ENCODE results near the gene ARMC2.

ARMC2 gene

DNA sequence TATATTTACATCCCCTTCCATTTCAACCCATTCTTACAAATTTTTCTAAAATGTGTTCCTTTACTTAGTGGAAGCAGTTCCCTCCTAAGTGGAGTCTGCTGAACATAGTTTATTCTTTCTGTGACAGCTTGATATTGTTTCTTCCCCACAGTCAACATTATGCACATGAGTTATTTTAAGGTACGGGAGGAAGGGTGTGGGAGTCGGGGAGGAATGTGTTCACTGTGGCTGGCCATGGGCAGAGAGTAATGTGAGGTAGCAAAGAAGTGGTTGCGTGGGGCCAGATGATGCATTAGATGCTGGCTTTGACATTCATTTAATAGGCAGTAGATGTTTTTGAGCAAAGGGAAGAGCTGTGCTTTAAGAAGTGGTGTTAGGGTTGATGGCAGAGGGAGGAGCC is 98.5 kb downstream of the ARMC2 start:
- H3K4me3 ChIP-seq (ENCODE audit: low read depth, low read length): no peak overlapping the region
- DNase-seq: no peak
- no peaks in the 10 kb centered on the region for H3K27me3 ChIP-seq
- H3K4me1 ChIP-seq: peaks cover 48% of the 10 kb centered on the region
- H3K36me3 ChIP-seq: no peaks in the 10 kb centered on the region
- TF ChIP-seq, protein P1, sequence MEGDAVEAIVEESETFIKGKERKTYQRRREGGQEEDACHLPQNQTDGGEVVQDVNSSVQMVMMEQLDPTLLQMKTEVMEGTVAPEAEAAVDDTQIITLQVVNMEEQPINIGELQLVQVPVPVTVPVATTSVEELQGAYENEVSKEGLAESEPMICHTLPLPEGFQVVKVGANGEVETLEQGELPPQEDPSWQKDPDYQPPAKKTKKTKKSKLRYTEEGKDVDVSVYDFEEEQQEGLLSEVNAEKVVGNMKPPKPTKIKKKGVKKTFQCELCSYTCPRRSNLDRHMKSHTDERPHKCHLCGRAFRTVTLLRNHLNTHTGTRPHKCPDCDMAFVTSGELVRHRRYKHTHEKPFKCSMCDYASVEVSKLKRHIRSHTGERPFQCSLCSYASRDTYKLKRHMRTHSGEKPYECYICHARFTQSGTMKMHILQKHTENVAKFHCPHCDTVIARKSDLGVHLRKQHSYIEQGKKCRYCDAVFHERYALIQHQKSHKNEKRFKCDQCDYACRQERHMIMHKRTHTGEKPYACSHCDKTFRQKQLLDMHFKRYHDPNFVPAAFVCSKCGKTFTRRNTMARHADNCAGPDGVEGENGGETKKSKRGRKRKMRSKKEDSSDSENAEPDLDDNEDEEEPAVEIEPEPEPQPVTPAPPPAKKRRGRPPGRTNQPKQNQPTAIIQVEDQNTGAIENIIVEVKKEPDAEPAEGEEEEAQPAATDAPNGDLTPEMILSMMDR (IDR thresholded peaks at IDR 0.05; ENCODE audit: low read depth, low read length): no peak
- no peaks in the 10 kb centered on the region for H3K9me3 ChIP-seq

GRCh38 chr6:108947114-108947854 is 99.1 kb downstream of the ARMC2 start:
- DNase-seq: peak; percentile 58
- Histone ChIP-seq H3K9me3 (no peaks in the 10 kb centered on the region), H3K36me3 (no peaks in the 10 kb centered on the region), H3K27me3 (no peaks in the 10 kb centered on the region), H3K4me3 (ENCODE audit: low read depth, low read length) (no peak overlapping the region), H3K4me1 (peaks cover 48% of the 10 kb centered on the region)
- TF ChIP-seq, protein P1 (IDR thresholded peaks at IDR 0.05; ENCODE audit: low read depth, low read length): no peak

DNA sequence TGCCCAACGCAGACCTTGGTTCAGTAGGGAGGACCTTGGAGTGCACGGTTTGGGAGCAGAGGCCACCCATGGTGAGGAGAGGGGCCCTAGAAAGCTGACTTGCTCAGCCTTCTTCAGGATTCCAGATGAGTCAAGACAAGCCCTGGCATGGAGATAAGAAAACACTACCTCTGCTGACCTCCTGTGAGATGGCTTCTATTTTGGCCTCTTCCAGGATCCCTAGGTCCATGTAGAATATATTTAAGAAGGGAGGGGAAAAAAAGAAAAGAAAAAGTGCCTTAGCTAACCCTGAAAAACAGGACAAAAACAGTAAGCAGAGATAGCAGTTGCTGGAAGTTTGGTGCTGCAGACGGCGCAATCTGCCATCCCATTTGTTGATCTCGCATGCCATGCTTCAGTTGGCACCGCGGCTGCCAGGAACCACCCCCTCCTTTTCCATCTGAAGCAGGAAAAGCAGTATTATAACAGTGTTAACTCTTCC is 100.0 kb downstream of the ARMC2 start:
- peak; percentile 41 for DNase-seq
- TF ChIP-seq, protein P1 (IDR thresholded peaks at IDR 0.05; ENCODE audit: low read depth, low read length): no peak

DNA sequence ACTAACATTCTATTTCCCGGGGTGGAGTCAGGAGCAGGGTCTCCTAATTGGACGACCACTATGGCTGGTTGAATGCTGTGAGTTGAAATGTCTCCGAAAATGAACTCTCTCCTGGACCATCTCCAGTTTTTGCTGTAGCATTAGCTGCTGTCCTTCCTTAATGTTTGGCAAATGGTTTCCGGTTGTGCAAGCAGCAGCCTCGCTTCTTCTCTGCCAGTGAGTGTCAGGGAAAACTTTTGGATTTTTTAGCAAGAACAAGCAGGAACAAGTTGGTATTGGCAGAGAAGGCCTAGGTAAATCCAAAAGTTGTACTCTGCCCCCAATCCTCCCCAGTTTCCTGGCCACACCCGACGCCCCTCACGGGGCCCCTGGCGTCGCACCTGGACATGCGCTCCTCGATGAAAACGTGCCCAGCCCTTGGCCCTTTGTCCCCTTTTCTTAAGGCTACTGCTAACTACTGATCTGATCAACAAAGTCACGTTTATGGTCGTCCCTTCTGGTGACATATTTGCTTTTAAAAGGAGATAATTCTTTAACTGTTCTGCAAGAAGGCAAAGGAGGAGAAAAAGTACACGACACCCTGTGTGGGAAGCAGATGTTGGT is 103.2 kb downstream of the ARMC2 start:
- no peak for DNase-seq

More for the DNA sequence above, 100.0 kb downstream of the ARMC2 start:
- H3K9me3 ChIP-seq: no peaks in the 10 kb centered on the region
- H3K36me3 ChIP-seq: no peaks in the 10 kb centered on the region
- H3K27me3 ChIP-seq: no peaks in the 10 kb centered on the region
- H3K4me1 ChIP-seq: peaks cover 44% of the 10 kb centered on the region
- peak overlapping the region; percentile 12; the same call in 1 of the 2 replicates for H3K4me3 ChIP-seq (ENCODE audit: low read depth, low read length)

DNA sequence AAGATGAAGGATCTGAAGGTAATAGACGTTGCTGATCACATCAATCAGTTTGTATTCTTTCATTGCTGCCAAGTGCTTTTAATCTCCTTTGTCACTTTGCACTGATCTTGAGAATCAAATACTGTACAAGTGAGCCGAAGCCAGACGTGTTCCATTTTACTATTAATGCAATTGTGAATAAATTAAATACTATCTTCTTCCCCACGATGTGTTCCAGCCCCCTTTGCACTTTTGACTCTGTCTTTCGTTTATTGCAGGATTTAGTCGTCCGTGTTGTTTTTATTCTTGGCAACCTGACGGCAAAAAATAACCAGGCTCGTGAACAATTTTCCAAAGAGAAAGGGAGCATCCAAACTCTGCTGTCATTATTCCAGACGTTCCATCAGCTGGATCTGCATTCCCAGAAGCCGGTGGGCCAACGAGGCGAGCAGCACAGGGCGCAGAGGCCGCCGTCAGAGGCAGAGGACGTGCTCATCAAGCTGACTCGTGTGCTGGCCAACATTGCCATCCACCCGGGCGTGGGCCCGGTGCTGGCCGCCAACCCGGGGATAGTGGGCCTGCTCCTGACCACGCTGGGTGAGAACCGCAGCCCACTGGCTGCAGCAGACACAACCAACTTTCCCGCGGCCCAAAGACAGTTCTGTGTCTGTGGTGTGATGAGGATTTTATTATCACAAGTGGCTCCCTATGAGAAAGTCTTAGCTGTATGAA is 104.7 kb downstream of the ARMC2 start:
- H3K4me3 ChIP-seq (ENCODE audit: low read depth, low read length): no peak overlapping the region
- no peaks in the 10 kb centered on the region for H3K27me3 ChIP-seq
- DNase-seq: no peak
- TF ChIP-seq, protein P1 (IDR thresholded peaks at IDR 0.05; ENCODE audit: low read depth, low read length): no peak
- no peaks in the 10 kb centered on the region for H3K36me3 ChIP-seq
- H3K4me1 ChIP-seq: peaks cover 18% of the 10 kb centered on the region
- no peaks in the 10 kb centered on the region for H3K9me3 ChIP-seq

More for the DNA sequence above, 103.2 kb downstream of the ARMC2 start:
- Histone ChIP-seq H3K27me3 (no peaks in the 10 kb centered on the region), H3K9me3 (no peaks in the 10 kb centered on the region), H3K36me3 (no peaks in the 10 kb centered on the region), H3K4me1 (peaks cover 29% of the 10 kb centered on the region), H3K4me3 (ENCODE audit: low read depth, low read length) (no peak overlapping the region)
- TF ChIP-seq, protein P1 (IDR thresholded peaks at IDR 0.05; ENCODE audit: low read depth, low read length): no peak
